H1 (cell line): ENCODE data around the gene GSTO2. TPM values are rescaled to one million over a fixed set of nuclear protein-coding genes. Genes with fewer than 3 reads are reported as not detected.

Experiments used
- CTCF ChIA-PET: fragments of 300-600 bp; sonication (Branson Sonifier 250); formaldehyde crosslinking; loops from one replicate; lab custom pipeline; 2021; ENCODE audit not compliant: partially characterized antibody; lab: Charles Lee
- POLR2A ChIA-PET: fragments of 300-600 bp; sonication (Branson Sonifier 250); formaldehyde crosslinking; loops from one replicate; lab custom pipeline; 2021; ENCODE audit warnings: inconsistent platforms; ENCODE audit not compliant: partially characterized antibody; lab: Charles Lee
- DNase-seq, 2 experiments: peaks; one replicate each; pipeline versions ENCODE4 v3.0.0 to v3.0.0-alpha.2; 2010 to 2022; ENCODE audit warnings: low spot score in 2 of 2, low read depth in 1 of 2, mixed read lengths in 1 of 2
- FAIRE-seq: peaks from 2 replicates; lab custom pipeline; 2011; peaks lifted over from hg19 to GRCh38; lab: Jason Lieb, UNC
- H2AFZ ChIP-seq: 2 replicates; pipeline ENCODE4 v1.8.1; 2012; ENCODE audit warnings: low read length, inconsistent platforms
- H2AK5ac ChIP-seq: 2 replicates; pipeline ENCODE4 v1.6.1; 2013; ENCODE audit warnings: low read depth, low read length
- H2BK120ac ChIP-seq: replicated peaks from 2 replicates; pipeline ENCODE3; 2013; ENCODE audit warnings: low read depth, low read length, inconsistent platforms
- H2BK12ac ChIP-seq: 2 replicates; pipeline ENCODE4 v1.6.1; 2013; ENCODE audit warnings: low read depth, low read length
- H2BK15ac ChIP-seq: 2 replicates; pipeline ENCODE4 v1.6.1; 2013; ENCODE audit warnings: low read length
- H2BK20ac ChIP-seq: 2 replicates; pipeline ENCODE4 v1.6.1; 2013; ENCODE audit warnings: low read length
- H2BK5ac ChIP-seq: 2 replicates; pipeline ENCODE4 v1.6.1; 2013; ENCODE audit warnings: low read depth, low read length
- H3K14ac ChIP-seq: 2 replicates; pipeline ENCODE4 v1.6.1; 2013; ENCODE audit warnings: inconsistent platforms; ENCODE audit not compliant: insufficient read length
- H3K18ac ChIP-seq: 2 replicates; pipeline ENCODE4 v1.6.1; 2013; ENCODE audit warnings: low read length; ENCODE audit errors: extremely low read depth
- H3K23ac ChIP-seq: 2 replicates; pipeline ENCODE4 v1.6.1; 2013; ENCODE audit warnings: inconsistent platforms; ENCODE audit not compliant: insufficient read length
- H3K23me2 ChIP-seq: 2 replicates; pipeline ENCODE4 v1.6.1; 2013; ENCODE audit warnings: low read depth, low read length
- H3K27ac ChIP-seq: 2 replicates; pipeline ENCODE4 v1.6.1; 2011; ENCODE audit warnings: low read depth, low read length, inconsistent platforms
- H3K27me3 ChIP-seq, 4 experiments: replicated peaks in 1 of 4; 1 replicate in 1 of 4; 2 replicates in 3 of 4; pipeline versions ENCODE4 v1.6.1 to v1.8.1; 2011 to 2013; ENCODE audit warnings: low read length in 3 of 4, mild to moderate bottlenecking in 3 of 4, inconsistent platforms in 2 of 4, mixed read lengths in 2 of 4, moderate library complexity in 1 of 4; ENCODE audit not compliant: control insufficient read depth in 3 of 4, insufficient read depth in 3 of 4; ENCODE audit errors: extremely low read depth in 1 of 4
- H3K36me3 ChIP-seq, 4 experiments: 2 replicates each; pipeline versions ENCODE4 v1.6.1 to v1.8.1; 2011 to 2013; ENCODE audit warnings: mild to moderate bottlenecking in 4 of 4, low read length in 3 of 4, moderate library complexity in 2 of 4, control low read depth in 1 of 4, inconsistent platforms in 1 of 4; ENCODE audit not compliant: insufficient read depth in 4 of 4, control insufficient read depth in 2 of 4
- H3K4ac ChIP-seq: replicated peaks from 2 replicates; pipeline ENCODE3; 2013; ENCODE audit warnings: low read length, low read depth, mixed read lengths, inconsistent platforms; ENCODE audit not compliant: insufficient read length
- H3K4me1 ChIP-seq, 4 experiments: replicated peaks in 1 of 4; 1 replicate in 1 of 4; 2 replicates in 3 of 4; pipeline versions ENCODE4 v1.6.1 to v1.8.1; 2011 to 2013; ENCODE audit warnings: low read length in 3 of 4, inconsistent platforms in 2 of 4, mixed read lengths in 1 of 4; ENCODE audit not compliant: insufficient read depth in 4 of 4, control insufficient read depth in 3 of 4
- H3K4me2 ChIP-seq, 2 experiments: 2 replicates each; pipeline versions ENCODE4 v1.6.1 to v1.8.1; 2011 to 2013; ENCODE audit warnings: low read depth in 2 of 2, low read length in 2 of 2, control low read depth in 1 of 2, inconsistent platforms in 1 of 2, mild to moderate bottlenecking in 1 of 2; ENCODE audit not compliant: insufficient read depth in 1 of 2
- H3K4me3 ChIP-seq, 4 experiments: fragments of 200-600, 300-600 bp in 1 of 4; sonication (generic), shearing (Covaris generic), sonication (Bioruptor Twin) in 1 of 4; 2 replicates each; pipeline versions ENCODE4 v1.5.1 to v1.8.1; 2011 to 2016; ENCODE audit warnings: low read length in 4 of 4, low read depth in 3 of 4, control low read depth in 2 of 4, inconsistent platforms in 2 of 4, mild to moderate bottlenecking in 2 of 4, mixed read lengths in 1 of 4, moderate library complexity in 1 of 4; ENCODE audit not compliant: insufficient read depth in 2 of 4; ENCODE audit errors: extremely low read depth in 1 of 4
- H3K56ac ChIP-seq: replicated peaks from 2 replicates; pipeline ENCODE3; 2013; ENCODE audit warnings: low read depth, mild to moderate bottlenecking, mixed read lengths, low read length, inconsistent platforms; ENCODE audit not compliant: insufficient read length
- H3K79me1 ChIP-seq: 2 replicates; pipeline ENCODE4 v1.6.1; 2013; ENCODE audit warnings: low read depth, low read length, control low read depth
- H3K79me2 ChIP-seq, 2 experiments: 2 replicates each; pipeline versions ENCODE4 v1.6.1 to v1.8.1; 2012 to 2013; ENCODE audit warnings: low read length in 2 of 2, mild to moderate bottlenecking in 2 of 2, inconsistent platforms in 1 of 2; ENCODE audit not compliant: insufficient read depth in 2 of 2, control insufficient read depth in 1 of 2
- H3K9ac ChIP-seq, 4 experiments: replicated peaks in 1 of 4; 1 replicate in 1 of 4; 2 replicates in 3 of 4; pipeline versions ENCODE4 v1.6.1 to v1.8.1; 2011 to 2013; ENCODE audit warnings: low read depth in 3 of 4, low read length in 3 of 4, control low read depth in 2 of 4, mild to moderate bottlenecking in 2 of 4, moderate library complexity in 2 of 4, inconsistent platforms in 1 of 4; ENCODE audit errors: extremely low read depth in 1 of 4
- H3K9me3 ChIP-seq, 2 experiments: 2 replicates each; pipeline versions ENCODE4 v1.6.1 to v1.8.1; 2012 to 2013; ENCODE audit warnings: mild to moderate bottlenecking in 2 of 2, moderate library complexity in 2 of 2, control low read depth in 1 of 2, inconsistent platforms in 1 of 2, low read depth in 1 of 2, low read length in 1 of 2, mixed read lengths in 1 of 2; ENCODE audit not compliant: insufficient read depth in 2 of 2
- H4K20me1 ChIP-seq, 2 experiments: replicated peaks in 1 of 2; 2 replicates each; pipeline versions ENCODE3 to v1.8.1; 2011 to 2013; ENCODE audit warnings: inconsistent platforms in 2 of 2, low read length in 2 of 2, mild to moderate bottlenecking in 1 of 2; ENCODE audit not compliant: insufficient read depth in 2 of 2, control insufficient read depth in 1 of 2
- H4K5ac ChIP-seq: 2 replicates; pipeline ENCODE4 v1.6.1; 2013; ENCODE audit warnings: low read length, low read depth, mixed read lengths, inconsistent platforms; ENCODE audit not compliant: insufficient read length
- H4K8ac ChIP-seq: 2 replicates; pipeline ENCODE4 v1.8.0; 2013; ENCODE audit warnings: mild to moderate bottlenecking, moderate library complexity, low read length, inconsistent platforms; ENCODE audit not compliant: insufficient read depth; ENCODE audit errors: extremely low read depth
- H4K91ac ChIP-seq: replicated peaks from 2 replicates; pipeline ENCODE3; 2013; ENCODE audit warnings: low read length, mixed read lengths, inconsistent platforms; ENCODE audit not compliant: insufficient read length
- POLR2A ChIP-seq, 2 experiments: IDR thresholded peaks; 1 replicate in 1 of 2; 2 replicates in 1 of 2; pipeline ENCODE4 v1.6.1; 2011; ENCODE audit warnings: low read depth in 2 of 2, low read length in 2 of 2, mild to moderate bottlenecking in 2 of 2; ENCODE audit errors: control extremely low read depth in 1 of 2
- SP1 ChIP-seq: IDR thresholded peaks from 2 replicates; pipeline ENCODE4 v1.6.1; 2011; ENCODE audit warnings: low read depth, low read length
- TEAD4 ChIP-seq: IDR thresholded peaks from 2 replicates; pipeline ENCODE4 v1.6.1; 2012; ENCODE audit warnings: low read depth, low read length, inconsistent platforms, mixed read lengths
- WGBS, 2 experiments: shearing (Covaris generic) in 1 of 2; methylation state at CpG; one replicate each; pipeline versions ENCODE4 v1.1.6 to v1.1.7; 2013 to 2015; ENCODE audit warnings: low lambda C conversion rate in 2 of 2, mixed read lengths in 2 of 2, inconsistent platforms in 1 of 2, low coverage in 1 of 2, missing lambda C conversion rate in 1 of 2; ENCODE audit not compliant: insufficient replicate concordance in 2 of 2, insufficient coverage in 1 of 2, insufficient read length in 1 of 2; ENCODE audit errors: extremely low coverage in 1 of 2, missing lambda C conversion rate in 1 of 2; 5-methylcytosine and 5-hydroxymethylcytosine counted together
- polyA plus RNA-seq, 7 experiments: library from polyadenylated mRNA; depleted of rRNA in 3 of 7; stranded (reverse) in 5 of 7; unstranded in 2 of 7; fragments of >200 nt in 5 of 7; fragments of 200-250 nt in 2 of 7; gene quantifications; 1 replicate in 5 of 7; 2 replicates in 1 of 7; 4 replicates in 1 of 7; pipeline versions ENCODE4 v1.2.1 to v1.2.3, GENCODE V29; 2011 to 2013; ENCODE audit warnings: missing spikeins in 2 of 7, mixed read lengths in 2 of 7
- total RNA-seq: library from RNA; stranded (reverse); fragmentation: NEBNext Ultra II Directional; extraction: Animal tissue kit (Norgen Biotek cat#: 25700); gene quantifications from 2 replicates; pipeline ENCODE4 v1.2.1, GENCODE V29; 2021

Gene GSTO2
- total and polyA plus RNA-seq, 2 of the 8 experiments (the other 6 are each of a cell fraction or from before 2014, with no cell fraction given) = 13.1 to 41.7 TPM

DNA sequence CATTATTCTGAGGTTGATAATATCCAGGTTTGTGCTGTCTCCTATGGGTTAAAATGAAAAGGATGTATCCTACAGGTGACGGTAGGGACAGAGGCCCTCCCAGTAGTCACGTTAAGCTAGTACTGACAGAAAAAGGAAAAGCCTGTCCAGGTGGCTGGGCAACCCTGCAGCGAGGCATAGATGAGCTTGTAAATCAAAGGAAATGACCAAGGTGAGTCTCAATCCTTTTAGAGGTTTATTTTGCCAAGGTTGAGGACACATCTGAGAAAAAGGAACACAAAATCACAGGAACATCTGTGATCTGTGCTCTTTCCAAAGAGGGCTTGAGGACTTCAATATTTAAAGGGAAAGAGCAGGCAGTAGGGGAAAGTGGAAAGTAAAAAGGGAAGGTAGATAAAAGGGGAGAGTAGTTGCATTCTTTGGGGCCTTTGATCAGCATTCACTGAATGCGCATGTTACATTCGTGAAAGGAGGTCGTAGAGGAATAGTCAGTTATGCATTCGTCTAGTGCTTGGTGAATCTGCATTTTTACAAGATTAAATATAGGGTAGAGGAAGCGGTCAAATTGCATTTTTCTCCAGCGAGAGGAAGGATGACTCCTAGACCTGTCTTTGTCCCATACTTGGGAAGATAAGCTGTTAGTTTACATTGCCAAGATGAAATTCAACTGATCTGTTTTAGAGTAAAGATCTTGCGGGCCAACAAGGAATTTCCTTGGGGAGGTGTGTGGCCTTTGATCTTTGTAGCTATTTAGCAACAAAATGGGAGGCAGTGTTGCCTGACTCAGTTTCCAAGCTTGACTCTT is 15.2 kb upstream of the GSTO2 start:
- peak overlapping the region in 1 of 4 experiments; percentile 42; a peak in 1 of 7 replicates for H3K9ac ChIP-seq
- peaks cover 5 to 22% (median 18%) of the 10 kb centered on the region in 4 experiments for H3K4me1 ChIP-seq
- no peaks in the 10 kb centered on the region for H3K79me2 ChIP-seq
- H3K56ac ChIP-seq = no peak overlapping the region
- H2AK5ac ChIP-seq = no peak overlapping the region
- H3K27me3 ChIP-seq = peaks cover 0 to 9% (median 5%) of the 10 kb centered on the region in 4 experiments; a peak in 5 of 7 replicates
- CTCF ChIA-PET = interaction anchor here (0.5 to 4.4 kb wide), 10 partner anchors 9 to 272 kb away, joined by 3 to 21 read pairs (median 3); no protein-coding TSS in a partner anchor
- H4K20me1 ChIP-seq = peaks cover 0 to 7% of the 10 kb centered on the region in 2 experiments
- H4K5ac ChIP-seq = peak overlapping the region; percentile 4
- TF ChIP-seq SP1 (0 out of 2 replicates have a peak, but pooled peaks have one; percentile 29), POLR2A (IDR thresholded peaks at IDR 0.05; ENCODE audit: control extremely low read depth in 1 of 2, low read depth in 2 of 2, low read length in 2 of 2) (no peak), TEAD4 (peak; percentile 43; the same call in 1 of the 2 replicates)
- H4K91ac ChIP-seq = no peak overlapping the region
- no peak overlapping the region for H3K18ac ChIP-seq
- H3K23me2 ChIP-seq = peaks cover 9% of the 10 kb centered on the region
- no peak overlapping the region for H3K4ac ChIP-seq
- H4K8ac ChIP-seq = no peak overlapping the region
- H2BK15ac ChIP-seq = peak overlapping the region; percentile 16; the same call in 1 of the 2 replicates
- no peaks in the 10 kb centered on the region for H3K36me3 ChIP-seq
- peak overlapping the region; percentile 93 to 95 for H3K4me2 ChIP-seq
- no peak overlapping the region for H2BK5ac ChIP-seq
- H2AFZ ChIP-seq = peak overlapping the region; percentile 60; the same call in 1 of the 2 replicates
- no peak for FAIRE-seq
- no peaks in the 10 kb centered on the region for H3K79me1 ChIP-seq
- H2BK20ac ChIP-seq = no peak overlapping the region
- no peak overlapping the region for H3K23ac ChIP-seq
- no peaks in the 10 kb centered on the region for H3K9me3 ChIP-seq
- WGBS, 2 experiments = 8% methylated on average over 10 of the region's 10 CpGs; no CpG with 5 or more reads in 1 of the 2 experiments
- H3K4me3 ChIP-seq = peak overlapping the region; percentile 70 to 76 (median 73); a peak in 7 of 8 replicates
- H3K27ac ChIP-seq = no peak overlapping the region
- POLR2A ChIA-PET = interaction anchor here (0.6 to 7.7 kb wide), 11 partner anchors 9 to 220 kb away, joined by 3 to 81 read pairs (median 3); partner anchors contain the start of genes CFAP43, CFAP58, GSTO2 and ITPRIP
- no peak for DNase-seq
- H3K14ac ChIP-seq = no peak overlapping the region
- peak overlapping the region; percentile 41 for H2BK12ac ChIP-seq
- H2BK120ac ChIP-seq = no peak overlapping the region
